ENCODE measurements around the gene COL24A1. TPM values are rescaled to one million over a fixed set of nuclear protein-coding genes. Genes with fewer than 3 reads are reported as not detected.

The COL24A1 gene
- total RNA-seq, 1 experiment from 2014 or later = not detected

GRCh38 chr1:86197206-86197855 lies 40.8 kb upstream of the COL24A1 start:
- Histone ChIP-seq H3K4me3 (replicated peaks in 1 of 2; ENCODE audit: low read depth in 1 of 2, low read length in 2 of 2) (no peak overlapping the region), H2AFZ (ENCODE audit: low read depth, low read length, poor library complexity, severe bottlenecking) (no peak overlapping the region), H3K27ac (ENCODE audit: low read depth, low read length) (no peak overlapping the region), H3K4me1 (ENCODE audit: control insufficient read depth in 1 of 2, insufficient read depth in 2 of 2, low read length in 2 of 2) (no peaks in the 10 kb centered on the region), H3K9me3 (ENCODE audit: control insufficient read depth in 1 of 2, insufficient read depth in 1 of 2, low read depth in 1 of 2, low read length in 2 of 2) (no peaks in the 10 kb centered on the region), H3K36me3 (ENCODE audit: control insufficient read depth in 1 of 2, insufficient read depth in 2 of 2, low read length in 2 of 2) (no peaks in the 10 kb centered on the region), H4K20me1 (ENCODE audit: insufficient read depth) (no peaks in the 10 kb centered on the region), H3K27me3 (ENCODE audit: insufficient read depth, low read length) (no peaks in the 10 kb centered on the region), H3K79me2 (ENCODE audit: insufficient read depth, low read length) (no peaks in the 10 kb centered on the region), H3K4me2 (ENCODE audit: low read length) (no peak overlapping the region), H3K9ac (ENCODE audit: low read length) (no peak overlapping the region), H3K9me2 (ENCODE audit: insufficient read depth) (no peaks in the 10 kb centered on the region)
- no peak for TF ChIP-seq CEBPB (IDR thresholded peaks at IDR 0.05; ENCODE audit: low read depth)
- no peak for TF ChIP-seq CBX3 (IDR thresholded peaks at IDR 0.05; ENCODE audit: low read depth)
- no peak for TF ChIP-seq ZFX (IDR thresholded peaks at IDR 0.05)
- TF ChIP-seq, protein P1, sequence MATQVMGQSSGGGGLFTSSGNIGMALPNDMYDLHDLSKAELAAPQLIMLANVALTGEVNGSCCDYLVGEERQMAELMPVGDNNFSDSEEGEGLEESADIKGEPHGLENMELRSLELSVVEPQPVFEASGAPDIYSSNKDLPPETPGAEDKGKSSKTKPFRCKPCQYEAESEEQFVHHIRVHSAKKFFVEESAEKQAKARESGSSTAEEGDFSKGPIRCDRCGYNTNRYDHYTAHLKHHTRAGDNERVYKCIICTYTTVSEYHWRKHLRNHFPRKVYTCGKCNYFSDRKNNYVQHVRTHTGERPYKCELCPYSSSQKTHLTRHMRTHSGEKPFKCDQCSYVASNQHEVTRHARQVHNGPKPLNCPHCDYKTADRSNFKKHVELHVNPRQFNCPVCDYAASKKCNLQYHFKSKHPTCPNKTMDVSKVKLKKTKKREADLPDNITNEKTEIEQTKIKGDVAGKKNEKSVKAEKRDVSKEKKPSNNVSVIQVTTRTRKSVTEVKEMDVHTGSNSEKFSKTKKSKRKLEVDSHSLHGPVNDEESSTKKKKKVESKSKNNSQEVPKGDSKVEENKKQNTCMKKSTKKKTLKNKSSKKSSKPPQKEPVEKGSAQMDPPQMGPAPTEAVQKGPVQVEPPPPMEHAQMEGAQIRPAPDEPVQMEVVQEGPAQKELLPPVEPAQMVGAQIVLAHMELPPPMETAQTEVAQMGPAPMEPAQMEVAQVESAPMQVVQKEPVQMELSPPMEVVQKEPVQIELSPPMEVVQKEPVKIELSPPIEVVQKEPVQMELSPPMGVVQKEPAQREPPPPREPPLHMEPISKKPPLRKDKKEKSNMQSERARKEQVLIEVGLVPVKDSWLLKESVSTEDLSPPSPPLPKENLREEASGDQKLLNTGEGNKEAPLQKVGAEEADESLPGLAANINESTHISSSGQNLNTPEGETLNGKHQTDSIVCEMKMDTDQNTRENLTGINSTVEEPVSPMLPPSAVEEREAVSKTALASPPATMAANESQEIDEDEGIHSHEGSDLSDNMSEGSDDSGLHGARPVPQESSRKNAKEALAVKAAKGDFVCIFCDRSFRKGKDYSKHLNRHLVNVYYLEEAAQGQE (IDR thresholded peaks at IDR 0.05; ENCODE audit: low read depth) = no peak
- no peak for TF ChIP-seq POLR2AphosphoS5 (IDR thresholded peaks at IDR 0.05; ENCODE audit: low read depth, low read length)
- TF ChIP-seq EZH2phosphoT487 (IDR thresholded peaks at IDR 0.05; ENCODE audit: borderline replicate concordance) = no peak
- no peak for TF ChIP-seq CTCF (IDR thresholded peaks at IDR 0.05 in 2 of 3, conservative IDR thresholded peaks at IDR 0.05 in 1 of 3; ENCODE audit: borderline replicate concordance in 1 of 3, insufficient read depth in 1 of 3, low read depth in 2 of 3, low read length in 2 of 3)
- TF ChIP-seq, protein P2, sequence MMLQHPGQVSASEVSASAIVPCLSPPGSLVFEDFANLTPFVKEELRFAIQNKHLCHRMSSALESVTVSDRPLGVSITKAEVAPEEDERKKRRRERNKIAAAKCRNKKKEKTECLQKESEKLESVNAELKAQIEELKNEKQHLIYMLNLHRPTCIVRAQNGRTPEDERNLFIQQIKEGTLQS (IDR thresholded peaks at IDR 0.05) = no peak
- no peak for TF ChIP-seq ELF1 (IDR thresholded peaks at IDR 0.05; ENCODE audit: borderline replicate concordance, low read depth)
- no peak for TF ChIP-seq ZNF274 (IDR thresholded peaks at IDR 0.05; ENCODE audit: low read depth, low read length)
- no peak for TF ChIP-seq EGR1 (IDR thresholded peaks at IDR 0.05; ENCODE audit: low read depth)
- TF ChIP-seq RAD21 (IDR thresholded peaks at IDR 0.05; ENCODE audit: low read depth) = no peak
- TF ChIP-seq, protein P3, sequence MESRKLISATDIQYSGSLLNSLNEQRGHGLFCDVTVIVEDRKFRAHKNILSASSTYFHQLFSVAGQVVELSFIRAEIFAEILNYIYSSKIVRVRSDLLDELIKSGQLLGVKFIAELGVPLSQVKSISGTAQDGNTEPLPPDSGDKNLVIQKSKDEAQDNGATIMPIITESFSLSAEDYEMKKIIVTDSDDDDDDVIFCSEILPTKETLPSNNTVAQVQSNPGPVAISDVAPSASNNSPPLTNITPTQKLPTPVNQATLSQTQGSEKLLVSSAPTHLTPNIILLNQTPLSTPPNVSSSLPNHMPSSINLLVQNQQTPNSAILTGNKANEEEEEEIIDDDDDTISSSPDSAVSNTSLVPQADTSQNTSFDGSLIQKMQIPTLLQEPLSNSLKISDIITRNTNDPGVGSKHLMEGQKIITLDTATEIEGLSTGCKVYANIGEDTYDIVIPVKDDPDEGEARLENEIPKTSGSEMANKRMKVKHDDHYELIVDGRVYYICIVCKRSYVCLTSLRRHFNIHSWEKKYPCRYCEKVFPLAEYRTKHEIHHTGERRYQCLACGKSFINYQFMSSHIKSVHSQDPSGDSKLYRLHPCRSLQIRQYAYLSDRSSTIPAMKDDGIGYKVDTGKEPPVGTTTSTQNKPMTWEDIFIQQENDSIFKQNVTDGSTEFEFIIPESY (IDR thresholded peaks at IDR 0.05; ENCODE audit: extremely low read depth, insufficient replicate concordance, low read length) = no peak
- no peak for TF ChIP-seq POLR2A (IDR thresholded peaks at IDR 0.05; ENCODE audit: borderline replicate concordance, extremely low read depth, insufficient read depth, insufficient read length)
- RAD21 ChIA-PET (ENCODE audit: low non-redundant PET in 1 of 2, low total read pairs in 2 of 2, uncharacterized antibody in 2 of 2, unreplicated experiment in 2 of 2) = no interaction called here
- CTCF ChIA-PET = no interaction called here
- no peak for DNase-seq (ENCODE audit: low read depth, low spot score)
- POLR2A ChIA-PET = no interaction called here
- ATAC-seq = no peak
- intact Hi-C loops (cut with micrococcal nuclease) = no loop called here
- no TSS peak for BruUV-seq (replicated peaks)

All from HCT116 (cell line).